GM23338 (cell line): ENCODE data around the gene FDXR.

ENCODE experiments used
- CREB1 ChIP-seq: fragments of 250-450 bp; sonication (Bioruptor Pico); IDR thresholded peaks from 2 replicates; pipeline ENCODE4 v1.5.0; 2020; ENCODE audit warnings: low read depth, mild to moderate bottlenecking, moderate library complexity
- CTCF ChIP-seq, 2 experiments: fragments of 200-600 bp in 1 of 2; sonication (generic) in 1 of 2; conservative IDR thresholded peaks; 2 replicates each; pipeline versions ENCODE4 v1.5.1 to v1.6.1; 2016 to 2017; ENCODE audit warnings: antibody characterized with exemption in 2 of 2, low read depth in 2 of 2, mild to moderate bottlenecking in 2 of 2, moderate library complexity in 1 of 2
- EZH2 ChIP-seq: fragments of 200-600 bp; sonication (generic); IDR thresholded peaks from one replicate; pipeline ENCODE4 v1.8.0; 2017; ENCODE audit warnings: antibody characterized with exemption, mild to moderate bottlenecking, low read depth; ENCODE audit not compliant: unreplicated experiment
- JUNB ChIP-seq: IDR thresholded peaks from one replicate; pipeline ENCODE4 v1.6.1; 2016; ENCODE audit warnings: antibody characterized with exemption; ENCODE audit not compliant: unreplicated experiment
- NANOG ChIP-seq: IDR thresholded peaks from 2 replicates; pipeline ENCODE4 v1.6.1; 2016; ENCODE audit warnings: antibody characterized with exemption, borderline replicate concordance
- POLR2AphosphoS5 ChIP-seq: IDR thresholded peaks from 2 replicates; pipeline ENCODE4 v1.6.1; 2016; ENCODE audit warnings: antibody characterized with exemption, low read depth
- REST ChIP-seq: IDR thresholded peaks from one replicate; pipeline ENCODE4 v1.6.1; 2018; ENCODE audit warnings: antibody characterized with exemption; ENCODE audit not compliant: unreplicated experiment
- ZNF331 ChIP-seq: fragments of 250-450 bp; sonication (Bioruptor Pico); IDR thresholded peaks from 2 replicates; pipeline ENCODE4 v1.5.0; 2020; ENCODE audit warnings: low read depth, mild to moderate bottlenecking, moderate library complexity

- TF ChIP-seq CTCF (conservative IDR thresholded peaks at IDR 0.05; ENCODE audit: low read depth in 2 of 2) (no peak), ZNF331 (CRISPR knock-in tag) (no peak), EZH2 (no peak), POLR2AphosphoS5 (no peak; the same call in 1 of the 2 replicates), JUNB (no peak), REST (no peak), NANOG (no peak), CREB1 (CRISPR knock-in tag) (no peak)
Measured at GRCh38 chr17:74840989-74841666, 31.7 kb downstream of the FDXR start.
